ENCODE measurements around the gene OPN3.

DNA sequence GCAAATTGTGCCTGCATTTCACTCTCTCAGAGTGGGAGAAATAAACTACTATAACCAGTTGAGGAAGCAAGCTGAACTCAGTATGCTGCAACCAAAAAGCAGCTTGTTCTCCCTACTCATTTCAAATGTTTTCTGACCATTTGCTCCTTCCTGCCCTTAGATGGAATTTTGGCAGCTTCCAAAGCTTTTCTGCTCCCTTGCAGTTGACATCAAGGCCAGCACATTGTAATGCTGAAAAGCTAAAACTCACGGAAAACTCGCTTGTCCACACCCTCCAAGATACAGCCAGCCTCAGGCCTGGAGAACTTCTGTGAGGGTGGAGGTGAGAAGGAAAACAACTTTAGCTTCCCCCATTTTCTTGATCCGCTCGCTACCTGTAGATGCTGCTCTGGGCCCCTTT lies 5.0 kb upstream of the OPN3 start:
- TF ChIP-seq, protein P1, sequence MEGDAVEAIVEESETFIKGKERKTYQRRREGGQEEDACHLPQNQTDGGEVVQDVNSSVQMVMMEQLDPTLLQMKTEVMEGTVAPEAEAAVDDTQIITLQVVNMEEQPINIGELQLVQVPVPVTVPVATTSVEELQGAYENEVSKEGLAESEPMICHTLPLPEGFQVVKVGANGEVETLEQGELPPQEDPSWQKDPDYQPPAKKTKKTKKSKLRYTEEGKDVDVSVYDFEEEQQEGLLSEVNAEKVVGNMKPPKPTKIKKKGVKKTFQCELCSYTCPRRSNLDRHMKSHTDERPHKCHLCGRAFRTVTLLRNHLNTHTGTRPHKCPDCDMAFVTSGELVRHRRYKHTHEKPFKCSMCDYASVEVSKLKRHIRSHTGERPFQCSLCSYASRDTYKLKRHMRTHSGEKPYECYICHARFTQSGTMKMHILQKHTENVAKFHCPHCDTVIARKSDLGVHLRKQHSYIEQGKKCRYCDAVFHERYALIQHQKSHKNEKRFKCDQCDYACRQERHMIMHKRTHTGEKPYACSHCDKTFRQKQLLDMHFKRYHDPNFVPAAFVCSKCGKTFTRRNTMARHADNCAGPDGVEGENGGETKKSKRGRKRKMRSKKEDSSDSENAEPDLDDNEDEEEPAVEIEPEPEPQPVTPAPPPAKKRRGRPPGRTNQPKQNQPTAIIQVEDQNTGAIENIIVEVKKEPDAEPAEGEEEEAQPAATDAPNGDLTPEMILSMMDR (conservative IDR thresholded peaks at IDR 0.05) = no peak
- TF ChIP-seq ZFX (IDR thresholded peaks at IDR 0.05) = no peak

All from C4-2B (cell line).